ENCODE measurements around the gene OR7A10.
"Not testable (repeated sequence)": the region's sequence is repeated elsewhere in the genome, so short reads cannot be mapped to it uniquely, and the experiment has no call there.

The OR7A10 gene

GRCh38 chr19:14795078-14795721 is 53.5 kb downstream of the OR7A10 start:
- no peak for DNase-seq

DNA sequence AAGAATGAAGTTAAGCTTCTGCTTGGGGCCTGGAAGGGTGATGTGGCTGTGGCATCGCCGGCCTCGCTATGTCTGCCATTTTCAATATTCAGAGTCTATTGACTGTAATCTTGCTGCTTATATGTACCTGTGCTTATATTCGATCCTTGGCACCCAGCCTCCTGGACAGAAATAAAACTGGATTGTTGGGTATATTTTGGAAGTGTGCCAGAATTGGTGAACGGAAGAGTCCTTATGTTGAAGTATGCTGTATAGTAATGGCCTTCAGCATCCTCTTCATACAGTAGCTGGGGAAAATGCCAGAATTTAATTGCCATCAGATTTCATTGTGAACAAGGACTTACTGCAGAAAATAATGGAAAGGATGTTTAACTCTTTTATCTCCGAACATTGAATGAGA is 56.5 kb downstream of the OR7A10 start:
- DNase-seq, result not testable (repeated sequence)

Measured in C1 segment of cervical spinal cord (tissue), 14 donors.